CD4-positive, alpha-beta T cell treated with Interleukin-15 for 4 hours (primary cell): ENCODE results near the gene RAMP3.

ENCODE experiments used
- DNase-seq: peaks from one replicate; pipeline ENCODE4 v3.0.0-alpha.2; 2020; ENCODE audit warnings: low spot score

Gene RAMP3

DNA sequence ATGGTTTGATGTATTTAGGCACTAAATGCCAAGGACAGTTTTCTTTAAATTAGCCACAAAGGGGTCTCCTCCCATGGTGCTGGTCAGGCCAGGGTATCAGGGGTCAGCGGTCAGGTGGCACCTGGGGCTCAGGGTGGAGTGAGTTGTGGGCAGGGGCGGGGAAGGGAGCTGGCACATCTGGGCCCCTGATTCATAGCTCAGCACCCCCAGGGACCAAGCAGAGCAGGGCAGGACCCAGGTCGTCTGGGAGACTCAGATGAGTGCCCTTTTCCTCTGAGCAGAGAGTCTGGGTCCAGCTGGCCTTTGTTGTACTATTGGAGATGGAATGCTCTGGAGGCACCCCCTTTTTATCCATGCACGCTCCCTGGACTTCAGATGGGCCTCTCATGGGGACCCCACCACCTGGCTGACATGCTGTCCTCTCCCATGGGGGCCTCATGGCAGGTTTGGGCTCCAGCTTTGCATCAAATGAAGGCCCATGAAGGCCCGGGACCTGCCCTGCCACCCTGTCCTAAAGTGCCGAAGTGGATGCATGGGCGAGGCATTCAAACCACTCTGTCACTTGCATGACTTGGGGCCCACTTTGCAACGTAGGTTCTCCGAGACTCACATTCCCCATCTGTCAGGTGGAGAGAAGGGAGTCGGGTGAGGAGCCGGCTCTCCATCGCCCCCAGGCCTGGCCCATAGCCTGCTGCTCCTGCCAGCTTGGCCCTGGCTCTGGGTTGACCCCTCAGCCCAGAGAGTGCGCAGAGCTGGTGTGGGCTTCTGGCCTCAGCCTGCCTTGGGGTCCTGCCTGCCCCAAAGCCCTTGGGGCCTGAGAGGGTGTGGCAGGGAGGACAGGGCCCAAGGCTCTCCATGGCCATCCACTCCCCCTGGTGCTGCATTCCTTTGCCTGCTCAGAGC lies 66.4 kb downstream of the RAMP3 start:
- no peak for DNase-seq

DNA sequence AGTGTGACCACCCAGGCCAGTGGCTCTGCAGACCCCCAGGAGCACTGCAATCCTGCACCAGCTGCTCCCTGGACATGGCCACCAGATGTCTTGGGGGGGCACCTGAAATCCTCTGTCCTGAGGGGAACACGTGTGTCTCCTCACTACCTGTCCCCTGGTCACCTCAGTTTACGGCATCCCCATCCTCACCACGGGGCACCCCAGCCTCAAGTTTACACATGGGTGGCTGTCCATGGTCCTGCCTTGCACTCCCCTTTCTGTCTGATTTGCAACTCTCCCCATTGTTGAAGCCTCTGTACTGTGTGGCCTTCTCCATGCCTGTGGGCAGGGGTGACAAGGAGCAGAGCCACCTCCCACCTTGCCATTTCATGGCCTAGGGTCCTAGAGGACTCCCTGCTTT lies 67.2 kb downstream of the RAMP3 start:
- no peak for DNase-seq

DNA sequence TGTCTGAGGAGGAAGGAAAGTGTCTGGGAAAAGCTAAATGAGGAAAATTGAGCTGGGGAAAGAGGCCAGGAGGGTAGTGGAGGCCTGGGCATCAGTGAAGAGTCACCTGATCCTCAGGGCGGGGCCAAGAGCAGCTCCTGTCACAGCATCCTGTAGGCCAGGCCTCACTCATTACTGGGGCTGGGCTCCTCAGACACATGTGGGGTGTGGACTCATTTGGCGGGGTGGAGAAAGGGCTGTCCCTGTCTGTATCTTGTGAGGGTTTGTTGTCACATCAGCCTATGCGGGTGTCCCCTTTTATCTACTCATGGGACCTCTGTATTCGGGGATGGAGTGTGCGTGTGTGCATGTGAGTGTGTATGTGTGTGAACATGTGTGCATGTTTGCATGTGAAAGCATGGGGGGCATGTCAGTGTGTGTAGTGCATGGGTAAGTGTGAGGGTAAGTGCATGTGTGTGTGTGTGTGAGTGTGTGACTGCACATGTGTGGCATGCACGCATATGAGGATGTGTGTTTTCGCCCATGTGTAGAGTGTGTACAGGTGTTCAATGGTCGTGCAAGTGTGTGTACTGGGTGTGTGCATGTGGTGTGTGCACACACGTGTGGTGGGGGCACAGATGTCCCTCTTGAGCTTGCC lies 67.8 kb downstream of the RAMP3 start:
- no peak for DNase-seq

DNA sequence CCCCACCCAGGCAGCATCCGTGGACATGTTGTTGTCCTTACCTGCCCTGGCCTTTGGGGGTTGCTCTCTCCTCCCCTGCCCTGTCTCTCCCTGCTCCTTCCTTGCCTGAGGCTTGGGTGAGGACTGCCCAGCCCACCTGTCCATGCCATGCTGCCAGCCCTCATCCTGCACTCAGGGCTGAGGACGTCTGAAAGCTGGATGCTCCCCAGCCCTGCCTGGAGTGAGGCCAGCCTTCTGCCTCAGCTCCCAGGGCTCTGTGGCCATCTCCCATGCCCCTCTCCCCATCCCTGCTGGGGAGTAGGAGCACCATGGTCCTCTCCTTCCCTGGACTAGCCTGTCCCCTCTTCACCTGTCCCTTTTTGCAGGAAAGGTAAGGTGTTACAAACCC lies 68.4 kb downstream of the RAMP3 start:
- no peak for DNase-seq

DNA sequence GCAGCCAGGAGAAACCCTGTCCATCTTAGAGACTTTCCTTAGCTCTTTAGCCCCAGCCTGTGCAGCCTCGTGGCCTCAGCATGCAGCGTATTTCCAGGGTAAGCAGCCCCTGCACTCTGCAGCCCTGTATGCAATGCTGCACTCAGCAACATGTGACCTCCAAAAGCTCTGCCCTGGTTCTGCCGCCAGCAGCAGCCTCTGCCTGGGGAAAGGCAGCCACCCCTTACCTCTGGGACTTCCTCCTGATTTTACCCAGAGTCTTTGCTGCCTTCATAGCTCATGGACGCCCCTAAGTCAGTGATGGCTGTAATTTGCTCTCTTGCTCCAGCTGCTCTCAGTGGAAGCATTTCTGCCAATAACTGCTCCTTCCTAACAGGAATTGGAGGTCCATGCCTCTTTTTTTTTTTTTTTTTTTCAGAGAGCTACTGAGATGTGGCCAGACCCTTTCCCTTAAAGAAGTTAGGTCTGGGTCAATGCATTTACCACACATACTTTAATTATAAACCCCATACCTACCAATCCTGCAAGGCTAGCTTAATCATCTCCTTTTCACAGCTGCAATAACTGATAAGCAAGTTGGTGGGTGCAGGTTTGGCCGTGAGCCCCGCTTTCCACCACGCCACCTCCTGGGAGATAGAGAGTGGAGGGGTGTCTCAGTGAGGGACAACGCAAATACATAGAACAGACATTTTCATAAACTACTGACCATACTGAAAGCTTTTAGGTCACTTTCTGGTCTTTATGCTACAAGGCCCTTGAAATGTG lies 71.7 kb downstream of the RAMP3 start:
- DNase-seq = no peak

DNA sequence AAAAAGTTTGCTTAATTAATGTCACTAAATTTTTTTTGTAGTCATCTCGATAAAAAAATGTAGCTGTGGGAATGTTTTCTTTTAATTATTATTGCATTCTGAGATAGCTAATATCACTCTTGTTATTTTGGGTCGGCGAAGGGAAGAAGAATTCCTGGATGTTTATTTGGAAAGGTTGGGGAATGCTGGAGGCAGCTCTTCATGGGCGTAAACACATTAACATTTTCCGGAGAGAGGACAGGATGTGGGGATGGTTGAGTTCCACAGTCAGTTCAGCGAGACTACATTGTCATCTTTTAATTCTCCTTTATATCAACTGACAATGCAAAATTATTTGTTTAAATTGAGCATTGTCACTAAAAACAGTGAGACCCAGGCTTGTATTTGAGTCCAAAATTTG lies 72.5 kb downstream of the RAMP3 start:
- no peak for DNase-seq

DNA sequence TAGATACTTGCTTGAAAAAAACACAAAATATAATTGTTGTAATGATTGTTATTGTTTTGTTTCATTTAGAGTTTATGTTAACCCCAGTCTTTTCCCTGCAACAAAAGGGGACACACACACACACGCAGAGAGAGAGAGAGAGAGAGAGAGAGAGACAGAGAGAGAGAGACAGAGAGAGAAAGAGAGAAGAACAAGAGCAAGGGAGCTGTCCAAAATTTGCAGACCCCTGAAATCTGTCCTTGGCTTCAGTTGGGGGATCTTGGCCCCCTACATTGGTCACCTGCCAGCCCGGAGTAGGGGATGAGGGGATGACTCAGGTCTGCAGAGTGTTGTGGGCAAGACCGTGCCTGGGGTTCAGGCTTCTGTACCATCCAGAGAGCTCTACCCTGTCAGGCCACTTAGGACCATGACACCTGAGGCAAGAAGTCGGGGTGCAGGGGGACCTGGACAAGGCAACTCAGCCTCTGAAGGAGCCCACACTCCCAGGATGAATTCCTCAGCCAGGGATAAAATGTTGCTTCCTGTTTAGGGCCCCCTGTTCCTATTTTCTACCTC lies 73.1 kb downstream of the RAMP3 start:
- DNase-seq = no peak

DNA sequence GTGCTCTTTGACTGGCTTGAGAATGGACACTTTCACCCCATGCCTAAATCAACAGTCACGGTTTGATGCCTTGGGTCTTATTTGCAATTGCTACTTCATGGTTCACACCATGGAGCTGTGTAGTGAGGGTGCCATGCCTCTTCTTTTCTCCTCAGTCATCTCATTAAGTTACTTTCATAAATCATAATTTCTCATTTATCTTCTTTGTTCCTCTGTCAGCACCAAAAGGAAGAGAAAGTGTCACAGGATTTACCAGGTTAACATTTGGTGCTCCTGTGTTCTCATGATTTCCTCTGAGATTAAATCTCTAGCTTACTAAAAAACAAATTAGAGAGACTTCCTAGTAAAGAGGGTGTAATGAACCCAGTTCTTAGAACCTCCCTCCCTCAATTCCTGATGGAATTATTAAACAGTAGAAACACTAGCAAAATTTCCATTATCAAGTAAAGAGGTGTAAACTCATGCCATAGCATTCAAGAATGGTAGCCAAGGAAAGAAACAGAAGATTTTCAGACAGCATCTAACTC lies 75.7 kb downstream of the RAMP3 start:
- DNase-seq = no peak
